Neural cell (in vitro differentiated cells): Measurements from ENCODE around the gene GCN1.

Experiments used
- CTCF ChIP-seq: fragments of 450-650 bp; IDR thresholded peaks from 2 replicates; pipeline ENCODE4 v1.5.1; 2014; ENCODE audit warnings: antibody characterized with exemption, mild to moderate bottlenecking, moderate library complexity; ENCODE audit not compliant: poor library complexity, severe bottlenecking
- EP300 ChIP-seq: fragments of 450-650 bp; conservative IDR thresholded peaks from 2 replicates; pipeline ENCODE4 v1.6.1; 2014; ENCODE audit warnings: antibody characterized with exemption, mild to moderate bottlenecking, moderate library complexity; ENCODE audit not compliant: poor library complexity, severe bottlenecking
- EZH2 ChIP-seq: fragments of 200-600, 300-800 bp; shearing (Covaris generic), sonication (generic); IDR thresholded peaks from 2 replicates; pipeline ENCODE4 v1.6.1; 2014; ENCODE audit warnings: antibody characterized with exemption, low read length, borderline replicate concordance, mild to moderate bottlenecking; ENCODE audit not compliant: insufficient read depth, poor library complexity, severe bottlenecking
- POLR2AphosphoS5 ChIP-seq: IDR thresholded peaks from 2 replicates; pipeline ENCODE4 v1.6.1; 2012
- RAD21 ChIP-seq: fragments of 450-650 bp; conservative IDR thresholded peaks from 2 replicates; pipeline ENCODE4 v1.6.1; 2014; ENCODE audit warnings: antibody characterized with exemption, mild to moderate bottlenecking, moderate library complexity
- REST ChIP-seq: IDR thresholded peaks from 2 replicates; pipeline ENCODE4 v1.6.1; 2012; ENCODE audit warnings: borderline replicate concordance
- TAF1 ChIP-seq: IDR thresholded peaks from 2 replicates; pipeline ENCODE4 v1.6.1; 2012; ENCODE audit warnings: low read depth

- no peak for TF ChIP-seq CTCF
- no peak for TF ChIP-seq EZH2
- TF ChIP-seq TAF1 = no peak
- TF ChIP-seq EP300 = no peak
- no peak for TF ChIP-seq POLR2AphosphoS5
- TF ChIP-seq REST = no peak
- TF ChIP-seq RAD21 = no peak
Measured at GRCh38 chr12:120125792-120126634, 68.5 kb downstream of the GCN1 start.
